ENCODE results near the gene CTBP1.
A peak's percentile ranks its signal among the peaks of the same experiment; 100 is the strongest.

The CTBP1 gene

GRCh38 chr4:1221155-1221870 is 27.6 kb downstream of the CTBP1 start:
- DNase-seq (ENCODE audit: low read depth): no peak
- no peak for TF ChIP-seq CTCF (IDR thresholded peaks at IDR 0.05; ENCODE audit: low read depth, low read length, missing control alignments)
- no peak overlapping the region for H3K4me3 ChIP-seq (ENCODE audit: low read depth, low read length)

GRCh38 chr4:1220566-1220965 is 28.4 kb downstream of the CTBP1 start:
- no peak for TF ChIP-seq CTCF (IDR thresholded peaks at IDR 0.05; ENCODE audit: low read depth, low read length, missing control alignments)
- no peak overlapping the region for H3K4me3 ChIP-seq (ENCODE audit: low read depth, low read length)
- DNase-seq (ENCODE audit: low read depth): no peak

GRCh38 chr4:1219566-1219950 is 29.4 kb downstream of the CTBP1 start:
- DNase-seq (ENCODE audit: low read depth): no peak
- H3K4me3 ChIP-seq (ENCODE audit: low read depth, low read length): peak overlapping the region; percentile 9; the same call in 1 of the 2 replicates
- TF ChIP-seq CTCF (IDR thresholded peaks at IDR 0.05; ENCODE audit: low read depth, low read length, missing control alignments): no peak

GRCh38 chr4:1218634-1219565 is 30.0 kb downstream of the CTBP1 start:
- DNase-seq (ENCODE audit: low read depth): peak; percentile 83
- H3K4me3 ChIP-seq (ENCODE audit: low read depth, low read length): peak overlapping the region; percentile 9; the same call in 1 of the 2 replicates
- no peak for TF ChIP-seq CTCF (IDR thresholded peaks at IDR 0.05; ENCODE audit: low read depth, low read length, missing control alignments)

- no peak overlapping the region for H3K4me3 ChIP-seq (ENCODE audit: low read depth, low read length)
- no peak for TF ChIP-seq CTCF (IDR thresholded peaks at IDR 0.05; ENCODE audit: low read depth, low read length, missing control alignments)
- no peak for DNase-seq (ENCODE audit: low read depth)
These were observed 31.6 kb downstream of the CTBP1 start for GRCh38 chr4:1217366-1217765.

- TF ChIP-seq CTCF (IDR thresholded peaks at IDR 0.05; ENCODE audit: low read depth, low read length, missing control alignments): no peak
- H3K4me3 ChIP-seq (ENCODE audit: low read depth, low read length): no peak overlapping the region
- peak; percentile 51 for DNase-seq (ENCODE audit: low read depth)
These were observed 32.0 kb downstream of the CTBP1 start for GRCh38 chr4:1216869-1217294.
